GM19240 (cell line): ENCODE measurements around the gene TCP11L2.

Source experiments
- DNase-seq: peaks from one replicate; pipeline ENCODE4 v3.0.0; 2011; ENCODE audit warnings: low spot score; ENCODE audit not compliant: insufficient read length

TCP11L2 gene

GRCh38 chr12:106302401-106303201, at the start of gene TCP11L2:
Gene TCP11L2, plus strand, starts transcription at chr12:106302733. Its CDS starts 8,343 bp downstream, at chr12:106311076.
- peak; percentile 76 for DNase-seq

- no peak for DNase-seq
Measured at GRCh38 chr12:106254724-106255123, 47.8 kb upstream of the TCP11L2 start.

GRCh38 chr12:106255493-106255892, 47.0 kb upstream of the TCP11L2 start:
- DNase-seq = no peak

- DNase-seq = no peak
Measured at GRCh38 chr12:106255952-106256351, 46.6 kb upstream of the TCP11L2 start.

- no peak for DNase-seq
Measured at GRCh38 chr12:106256524-106256923, 46.0 kb upstream of the TCP11L2 start.

DNA sequence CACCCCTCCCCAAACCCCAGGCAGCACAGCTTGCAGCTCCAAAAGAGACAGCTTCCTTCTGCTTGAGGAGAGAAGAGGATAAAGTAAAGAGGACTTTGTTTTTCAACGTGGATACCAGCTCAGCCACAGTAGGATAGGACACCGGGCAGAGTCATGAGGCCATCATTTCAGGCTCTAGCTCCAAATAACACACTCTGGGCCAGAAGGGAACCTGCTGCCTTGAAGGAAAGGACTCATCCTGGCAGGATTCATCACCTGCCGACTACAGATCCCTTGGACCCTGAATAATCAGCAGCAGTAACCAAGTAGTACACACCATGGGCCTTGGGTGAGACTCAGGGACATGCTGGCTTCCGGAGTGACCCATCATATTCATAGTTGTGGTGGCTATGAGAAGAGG, 44.3 kb upstream of the TCP11L2 start:
- DNase-seq = no peak

DNA sequence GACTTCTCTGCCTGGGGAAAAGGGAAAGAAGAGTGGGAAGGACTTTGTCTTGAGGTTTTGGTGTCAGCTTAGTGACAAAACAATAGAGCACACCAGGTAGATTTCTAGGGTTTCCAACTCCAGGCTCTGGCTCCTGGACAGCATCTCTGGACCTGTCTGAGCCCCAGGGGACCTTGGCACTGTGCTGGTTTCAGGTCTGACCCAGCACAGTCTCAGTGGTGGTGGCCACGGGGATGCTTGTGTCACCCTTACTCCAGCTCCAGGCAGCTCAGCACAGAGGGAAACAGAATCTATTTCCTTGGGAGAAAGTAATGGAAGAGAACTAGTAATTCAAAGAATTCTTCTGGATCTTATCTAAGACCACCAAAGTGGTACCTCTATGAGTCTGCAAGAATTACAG, 43.6 kb upstream of the TCP11L2 start:
- no peak for DNase-seq

DNA sequence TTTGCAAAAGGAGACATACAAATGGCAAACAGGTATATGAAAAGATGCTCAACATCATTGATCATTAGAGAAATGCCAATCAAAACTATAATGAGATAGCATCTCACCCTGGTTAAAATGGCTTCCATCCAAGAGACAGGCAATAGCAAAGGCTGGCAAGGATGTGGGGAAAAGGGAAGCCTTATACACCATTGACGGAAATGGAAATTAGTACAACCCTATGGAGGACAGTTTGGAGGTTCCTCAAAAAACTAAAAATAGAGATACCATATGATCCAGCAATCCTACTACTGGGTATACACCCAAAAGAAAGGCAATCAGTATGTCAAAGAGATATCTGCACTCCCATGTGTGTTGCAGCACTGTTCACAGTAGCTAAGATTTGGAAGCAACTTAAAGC, 37.4 kb upstream of the TCP11L2 start:
- DNase-seq = no peak

- DNase-seq = no peak
Measured at GRCh38 chr12:106267535-106267934, 35.0 kb upstream of the TCP11L2 start.

GRCh38 chr12:106269150-106269771, 33.3 kb upstream of the TCP11L2 start:
- DNase-seq = no peak

GRCh38 chr12:106271575-106272505, 30.7 kb upstream of the TCP11L2 start:
- DNase-seq = no peak

- DNase-seq = no peak
Measured at GRCh38 chr12:106273491-106273890, 29.0 kb upstream of the TCP11L2 start.

DNA sequence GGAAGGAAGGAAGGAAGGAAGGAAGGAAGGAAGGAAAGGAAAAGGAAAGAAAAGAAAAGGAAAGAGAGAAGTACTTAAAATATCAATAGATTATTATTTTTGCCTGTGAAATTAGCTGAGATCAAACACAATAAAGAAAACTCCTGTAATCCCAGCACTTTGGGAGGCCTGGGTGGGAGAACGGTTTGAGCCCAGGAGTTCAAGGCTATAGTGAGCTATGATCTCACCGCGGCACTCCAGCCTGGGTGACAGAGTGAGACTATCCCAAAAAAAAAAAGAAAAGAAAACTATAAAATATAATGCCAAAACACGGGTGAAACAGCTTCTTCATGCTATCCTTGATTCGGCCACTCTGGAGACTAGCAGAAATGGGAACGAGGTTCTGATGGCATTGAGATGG, 28.5 kb upstream of the TCP11L2 start:
- DNase-seq = no peak

- no peak for DNase-seq
Measured at GRCh38 chr12:106274575-106275121, 27.9 kb upstream of the TCP11L2 start.

DNA sequence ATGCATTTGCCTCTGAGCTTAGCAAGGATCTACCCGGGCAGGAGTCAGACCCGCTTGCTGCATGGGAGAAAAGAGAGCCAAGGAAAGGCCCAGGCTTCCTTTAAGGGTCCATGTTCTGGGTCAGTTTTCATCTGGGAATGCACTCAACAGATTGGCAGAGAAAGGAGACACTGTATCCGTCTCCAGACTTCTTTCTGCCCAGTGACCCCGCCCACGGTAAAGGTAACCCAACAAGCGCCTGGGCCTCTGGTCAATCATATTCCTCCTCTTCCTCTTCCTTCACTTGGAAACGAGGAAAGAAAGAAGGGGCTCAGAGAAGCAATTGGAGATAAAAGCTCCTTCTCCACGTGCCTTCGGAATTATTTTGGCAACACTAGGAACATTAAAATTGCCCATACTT, 27.1 kb upstream of the TCP11L2 start:
- no peak for DNase-seq

- no peak for DNase-seq
Measured at GRCh38 chr12:106276032-106276740, 26.3 kb upstream of the TCP11L2 start.

DNA sequence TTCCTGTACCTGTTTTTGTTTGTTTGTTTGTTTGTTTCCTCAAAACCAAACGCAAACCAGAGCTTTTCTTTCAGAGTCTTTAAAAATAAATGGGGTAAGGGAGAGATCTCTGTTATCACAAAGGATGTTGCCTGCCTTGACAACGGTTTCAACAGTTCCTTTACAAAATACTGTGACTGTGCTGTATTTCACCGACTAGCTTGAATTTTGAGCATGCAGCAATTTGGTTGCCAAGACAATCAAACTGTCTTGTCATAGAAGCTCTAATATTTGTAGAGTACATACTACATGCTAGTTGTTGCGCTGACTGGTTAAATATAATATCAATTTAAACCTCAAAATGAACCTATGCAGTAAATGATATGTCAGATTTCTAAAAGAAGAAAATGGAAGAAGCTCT, 22.4 kb upstream of the TCP11L2 start:
- no peak for DNase-seq

DNA sequence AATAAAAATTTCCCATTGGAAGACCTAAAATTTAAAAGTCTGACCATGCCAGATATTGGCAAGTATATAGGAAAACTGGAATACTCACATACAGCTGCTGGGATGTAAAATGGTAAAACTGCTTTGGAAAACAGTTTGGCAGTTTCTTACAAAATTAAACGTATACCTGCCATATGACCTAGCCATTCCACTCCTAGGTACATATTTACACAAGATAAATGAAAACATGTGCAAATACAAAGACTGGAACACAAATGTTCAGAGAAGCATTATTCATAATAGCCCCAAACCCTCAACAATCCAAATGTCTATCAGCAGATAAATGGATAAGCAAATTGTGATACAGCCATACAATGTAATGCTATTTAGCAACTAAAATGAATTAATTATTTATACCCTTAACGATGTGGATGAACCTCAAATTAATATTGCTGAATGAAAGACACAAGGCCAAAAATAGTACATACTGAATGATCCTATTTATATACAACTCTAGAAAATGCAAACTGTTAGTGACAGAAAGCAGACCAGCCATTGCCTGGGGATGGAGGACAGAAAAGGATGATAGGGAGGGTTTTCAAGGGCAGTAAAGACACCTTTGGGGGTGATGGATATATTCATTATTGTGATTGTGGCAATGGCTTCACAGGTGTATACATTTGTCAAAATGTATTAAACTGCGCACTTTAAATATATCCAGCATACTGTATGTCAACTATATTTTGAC, 21.3 kb upstream of the TCP11L2 start:
- DNase-seq = no peak

GRCh38 chr12:106281804-106282203, 20.7 kb upstream of the TCP11L2 start:
- no peak for DNase-seq

DNA sequence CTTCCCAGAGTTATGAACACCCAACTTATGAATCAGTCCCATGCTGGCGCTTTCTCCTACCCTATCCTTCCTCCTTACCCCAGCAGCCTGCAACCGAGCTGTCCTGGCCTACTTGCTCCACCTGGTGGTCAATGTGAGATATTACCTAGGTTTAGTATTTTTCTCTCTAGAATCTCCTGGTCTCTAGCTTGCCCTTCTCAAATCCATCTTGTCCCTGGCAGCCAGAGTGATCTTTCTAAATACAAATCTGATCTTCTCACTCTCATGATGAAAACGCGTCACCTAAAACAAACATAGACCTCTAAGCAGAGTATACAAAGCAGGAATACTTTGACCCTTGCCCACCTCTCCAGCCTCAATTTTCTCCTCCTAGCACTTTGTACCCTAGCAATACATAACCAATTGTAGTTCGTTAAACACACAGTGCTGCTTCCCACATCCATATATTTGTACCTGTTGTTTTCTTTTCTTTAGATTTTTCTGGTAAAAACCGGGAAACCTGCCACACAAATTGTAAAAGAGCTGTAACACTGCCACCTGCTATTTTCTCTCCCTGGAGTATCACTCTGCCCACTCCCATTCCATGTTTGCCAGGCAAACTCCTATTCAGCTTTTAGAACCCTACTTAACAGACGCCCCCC, 20.0 kb upstream of the TCP11L2 start:
- peak; percentile 24 for DNase-seq
